HepG2 (cell line): ENCODE measurements around the gene ACACB. TPM values are rescaled to one million over a fixed set of nuclear protein-coding genes. Genes with fewer than 3 reads are reported as not detected.

Source experiments
- ATAC-seq: fragments of 200-7000 bp; cut with Tn5 transposase; 3 replicates; pipeline ENCODE4 v1.9.1; 2020; ENCODE audit warnings: mild to moderate bottlenecking, moderate library complexity
- BruUV-seq: library from RNA; stranded (reverse); fragments of 400-500 nt; replicated peaks from 2 replicates; lab custom pipeline; 2021; lab: Mats Ljungman, UMichigan
- CTCF ChIA-PET: fragments of 300-600 bp; formaldehyde crosslinking; extraction: SDS; loops from one replicate; lab custom pipeline; 2021; ENCODE audit warnings: low total read pairs, inconsistent platforms, low intra/inter-chr PET ratio; lab: Yijun Ruan, JAX
- POLR2A ChIA-PET: fragments of 350-600 bp; sonication (Branson Sonifier 250); formaldehyde crosslinking; loops from one replicate; lab custom pipeline; 2020; ENCODE audit warnings: antibody characterized with exemption, inconsistent platforms; lab: Yijun Ruan, JAX
- DNase-seq: peaks from one replicate; pipeline ENCODE4 v3.0.0-alpha.2; 2015; ENCODE audit warnings: low spot score
- FAIRE-seq: peaks from 3 replicates; lab custom pipeline; 2011; peaks lifted over from hg19 to GRCh38; lab: Jason Lieb, UNC
- H2AFZ ChIP-seq: one replicate; pipeline ENCODE4 v1.6.1; 2011; ENCODE audit warnings: low read length, inconsistent platforms
- H3K27ac ChIP-seq: fragments of 300-600 bp; 3 replicates; pipeline ENCODE4 v1.8.0; 2011; ENCODE audit warnings: mixed run types, mild to moderate bottlenecking, mixed read lengths, low read length, inconsistent platforms; ENCODE audit not compliant: insufficient read depth; ENCODE audit errors: extremely low read length
- H3K27me3 ChIP-seq, 2 experiments: fragments of 200-600 bp in 1 of 2; 2 replicates in 1 of 2; 3 replicates in 1 of 2; pipeline versions ENCODE4 v1.6.0 to v1.8.0; 2011; ENCODE audit warnings: low read length in 2 of 2, mild to moderate bottlenecking in 2 of 2, moderate library complexity in 2 of 2, inconsistent platforms in 1 of 2; ENCODE audit not compliant: insufficient read depth in 2 of 2, control insufficient read depth in 1 of 2
- H3K36me3 ChIP-seq, 2 experiments: fragments of 200-600 bp in 1 of 2; replicated peaks in 1 of 2; 2 replicates in 1 of 2; 3 replicates in 1 of 2; pipeline versions ENCODE4 v1.5.1 to v1.8.0; 2011; ENCODE audit warnings: low read length in 2 of 2, inconsistent platforms in 1 of 2; ENCODE audit not compliant: insufficient read depth in 2 of 2, control insufficient read depth in 1 of 2
- H3K4me1 ChIP-seq: 2 replicates; pipeline ENCODE4 v1.5.1; 2012; ENCODE audit warnings: low read length, inconsistent platforms; ENCODE audit not compliant: insufficient read depth
- H3K4me2 ChIP-seq: 2 replicates; pipeline ENCODE4 v1.6.0; 2011; ENCODE audit warnings: low read depth, low read length, inconsistent platforms
- H3K4me3 ChIP-seq, 3 experiments: fragments of 200-600 bp in 1 of 3; sonication (generic), shearing (Covaris generic) in 1 of 3; replicated peaks in 1 of 3; 2 replicates each; pipeline ENCODE4 v1.5.1; 2011 to 2016; ENCODE audit warnings: low read length in 3 of 3, inconsistent platforms in 2 of 3, low read depth in 2 of 3, mild to moderate bottlenecking in 2 of 3, control low read depth in 1 of 3, mixed read lengths in 1 of 3; ENCODE audit not compliant: insufficient read depth in 1 of 3
- H3K79me2 ChIP-seq: one replicate; pipeline ENCODE4 v1.6.1; 2011; ENCODE audit warnings: low read length, inconsistent platforms; ENCODE audit not compliant: insufficient read depth
- H3K9ac ChIP-seq: 2 replicates; pipeline ENCODE4 v1.6.0; 2011; ENCODE audit warnings: mild to moderate bottlenecking, low read depth, low read length, inconsistent platforms; ENCODE audit not compliant: insufficient read depth
- H3K9me3 ChIP-seq: 2 replicates; pipeline ENCODE4 v1.5.1; 2012; ENCODE audit warnings: mild to moderate bottlenecking, low read length
- H4K20me1 ChIP-seq: 2 replicates; pipeline ENCODE4 v1.6.0; 2011; ENCODE audit warnings: inconsistent platforms, mild to moderate bottlenecking, low read length, moderate library complexity; ENCODE audit not compliant: insufficient read depth
- ATRX ChIP-seq: sonication (generic); formaldehyde crosslinking; IDR thresholded peaks from 2 replicates; pipeline ENCODE4 v1.4.0; 2020; ENCODE audit warnings: missing genetic modification reagents, borderline replicate concordance
- CTCF ChIP-seq: sonication (generic); formaldehyde crosslinking; IDR thresholded peaks from 2 replicates; pipeline ENCODE4 v1.5.0; 2020; ENCODE audit warnings: mild to moderate bottlenecking, missing genetic modification reagents, moderate library complexity
- GATAD2A ChIP-seq: IDR thresholded peaks from 2 replicates; pipeline ENCODE4 v1.6.1; 2016
- HES4 ChIP-seq: sonication (generic); formaldehyde crosslinking; IDR thresholded peaks from 2 replicates; pipeline ENCODE4 v1.9.0; 2021; ENCODE audit warnings: mild to moderate bottlenecking, missing genetic modification reagents, borderline replicate concordance
- KDM4B ChIP-seq: sonication (generic); formaldehyde crosslinking; IDR thresholded peaks from 2 replicates; pipeline ENCODE4 v1.4.0; 2020; ENCODE audit warnings: missing genetic modification reagents
- KLF9 ChIP-seq: IDR thresholded peaks from 2 replicates; pipeline ENCODE4 v1.6.1; 2016; ENCODE audit warnings: low read depth
- MAFK ChIP-seq, 2 experiments: IDR thresholded peaks in 1 of 2; conservative IDR thresholded peaks in 1 of 2; 2 replicates each; pipeline ENCODE4 v1.6.1; 2011; ENCODE audit warnings: improper control_type of control experiment in 2 of 2, low read length in 2 of 2
- NR3C1 ChIP-seq: sonication (generic); formaldehyde crosslinking; IDR thresholded peaks from 2 replicates; pipeline ENCODE4 v1.4.0; 2020; ENCODE audit warnings: missing genetic modification reagents
- PRMT3 ChIP-seq: sonication (generic); formaldehyde crosslinking; IDR thresholded peaks from 2 replicates; pipeline ENCODE4 v1.8.1; 2022; ENCODE audit warnings: low read depth, mild to moderate bottlenecking, moderate library complexity, missing genetic modification reagents, borderline replicate concordance
- U2AF2 ChIP-seq: fragments of 200-400 bp; formaldehyde crosslinking; IDR thresholded peaks from 2 replicates; pipeline ENCODE4 v1.6.1; 2017; ENCODE audit warnings: low read depth, mild to moderate bottlenecking, low read length
- ZBTB26 ChIP-seq: IDR thresholded peaks from 2 replicates; pipeline ENCODE4 v1.6.1; 2016; ENCODE audit warnings: missing compliant biosample characterization, missing genetic modification reagents, borderline replicate concordance
- ZNF121 ChIP-seq: sonication (generic); formaldehyde crosslinking; IDR thresholded peaks from 2 replicates; pipeline ENCODE4 v1.5.0; 2020; ENCODE audit warnings: mild to moderate bottlenecking, missing genetic modification reagents
- ZNF138 ChIP-seq: sonication (generic); formaldehyde crosslinking; IDR thresholded peaks from 2 replicates; pipeline ENCODE4 v1.5.0; 2020; ENCODE audit warnings: mild to moderate bottlenecking, low read depth, missing genetic modification reagents
- ZNF792 ChIP-seq: IDR thresholded peaks from 2 replicates; pipeline ENCODE4 v1.6.1; 2016
- ZNF883 ChIP-seq: sonication (generic); formaldehyde crosslinking; IDR thresholded peaks from 2 replicates; pipeline ENCODE4 v1.5.1; 2020; ENCODE audit warnings: mild to moderate bottlenecking, missing genetic modification reagents; ENCODE audit errors: not compliant biosample characterization
- WGBS: methylation state at CpG from one replicate; pipeline ENCODE4 v1.1.6; 2017; ENCODE audit warnings: low lambda C conversion rate; 5-methylcytosine and 5-hydroxymethylcytosine counted together
- in situ Hi-C: cut with HindIII; loops from 2 replicates; pipeline ENCODE4 v1.10.0; 2017; ENCODE audit warnings: low pct_unique_long_range_greater_than_20kb; ENCODE audit not compliant: extremely low pct_ligation_motif_present
- intact Hi-C: fragments of 100-400 bp; cut with micrococcal nuclease; formaldehyde crosslinking; loops from one replicate; pipeline ENCODE4 v1.10.0; 2022; ENCODE audit not compliant: unreplicated experiment
- polyA plus RNA-seq, 8 experiments: library from polyadenylated mRNA; depleted of rRNA in 3 of 8; stranded (reverse) in 7 of 8; unstranded in 1 of 8; fragments of >200 nt; fragmentation: Illumina TruSeq in 4 of 8; extraction: Trizol in 4 of 8; gene quantifications; 2 replicates each; pipeline versions ENCODE4 v1.2.1 to v1.2.3, GENCODE V29; 2011 to 2016; ENCODE audit warnings: low read depth in 4 of 8, missing spikeins in 1 of 8, mixed read lengths in 1 of 8; ENCODE audit not compliant: insufficient read depth in 1 of 8
- total RNA-seq, 5 experiments: library from RNA; depleted of rRNA; stranded (reverse); fragments of >200 nt; fragmentation: Illumina TruSeq; extraction: Trizol; gene quantifications; 2 replicates each; pipeline ENCODE4 v1.2.3, GENCODE V29; 2016; ENCODE audit warnings: low read depth in 1 of 5
- TF ChIP-seq, protein P1 (sequence below): sonication (generic); formaldehyde crosslinking; IDR thresholded peaks from 2 replicates; pipeline ENCODE4 v1.5.1; 2020; ENCODE audit warnings: missing genetic modification reagents, mild to moderate bottlenecking, borderline replicate concordance
- TF ChIP-seq, protein P2 (sequence below): sonication (generic); formaldehyde crosslinking; IDR thresholded peaks from 2 replicates; pipeline ENCODE4 v1.4.0; 2020; ENCODE audit warnings: missing genetic modification reagents, borderline replicate concordance

The ACACB gene
- total and polyA plus RNA-seq, 2 of the 13 experiments (the other 11 are each of a cell fraction or from before 2014, with no cell fraction given) = 6.2 to 8.6 TPM

DNA sequence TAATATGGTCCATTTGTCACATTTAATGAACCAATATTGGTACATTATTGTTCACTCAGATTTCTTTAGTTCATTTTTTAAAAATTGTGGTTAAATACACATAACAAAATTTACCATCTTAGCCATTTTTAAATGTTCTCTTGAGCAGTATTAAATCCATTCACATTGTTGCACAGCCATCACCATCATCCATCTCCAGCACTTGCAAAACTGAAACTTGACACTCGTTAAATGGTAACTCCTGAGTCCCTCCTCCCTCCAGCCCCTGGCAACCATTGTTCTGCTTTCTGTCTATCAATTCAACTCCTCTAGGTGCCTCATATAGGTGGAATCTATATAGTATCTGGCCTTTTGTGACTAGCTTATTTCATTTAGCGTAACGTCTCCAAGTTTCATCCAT, 86.4 kb downstream of the ACACB start:
- Histone ChIP-seq H2AFZ (no peak overlapping the region), H3K4me2 (no peak overlapping the region), H3K4me1 (peaks cover 20% of the 10 kb centered on the region), H3K27ac (no peak overlapping the region), H3K79me2 (no peaks in the 10 kb centered on the region), H3K27me3 (no peaks in the 10 kb centered on the region), H3K9me3 (no peaks in the 10 kb centered on the region), H4K20me1 (0 out of 2 replicates have a peak, but pooled peaks cover 2% of the 10 kb centered on the region), H3K36me3 (peaks cover 2 to 25% of the 10 kb centered on the region in 2 experiments; a peak in 3 of 5 replicates), H3K4me3 (no peak overlapping the region), H3K9ac (no peak overlapping the region)
- CTCF ChIA-PET = no interaction called here
- no peak for TF ChIP-seq ZNF792 (CRISPR knock-in tag)
- TF ChIP-seq, protein P1, sequence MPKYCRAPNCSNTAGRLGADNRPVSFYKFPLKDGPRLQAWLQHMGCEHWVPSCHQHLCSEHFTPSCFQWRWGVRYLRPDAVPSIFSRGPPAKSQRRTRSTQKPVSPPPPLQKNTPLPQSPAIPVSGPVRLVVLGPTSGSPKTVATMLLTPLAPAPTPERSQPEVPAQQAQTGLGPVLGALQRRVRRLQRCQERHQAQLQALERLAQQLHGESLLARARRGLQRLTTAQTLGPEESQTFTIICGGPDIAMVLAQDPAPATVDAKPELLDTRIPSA (CRISPR knock-in tag) = no peak
- TF ChIP-seq, protein P2, sequence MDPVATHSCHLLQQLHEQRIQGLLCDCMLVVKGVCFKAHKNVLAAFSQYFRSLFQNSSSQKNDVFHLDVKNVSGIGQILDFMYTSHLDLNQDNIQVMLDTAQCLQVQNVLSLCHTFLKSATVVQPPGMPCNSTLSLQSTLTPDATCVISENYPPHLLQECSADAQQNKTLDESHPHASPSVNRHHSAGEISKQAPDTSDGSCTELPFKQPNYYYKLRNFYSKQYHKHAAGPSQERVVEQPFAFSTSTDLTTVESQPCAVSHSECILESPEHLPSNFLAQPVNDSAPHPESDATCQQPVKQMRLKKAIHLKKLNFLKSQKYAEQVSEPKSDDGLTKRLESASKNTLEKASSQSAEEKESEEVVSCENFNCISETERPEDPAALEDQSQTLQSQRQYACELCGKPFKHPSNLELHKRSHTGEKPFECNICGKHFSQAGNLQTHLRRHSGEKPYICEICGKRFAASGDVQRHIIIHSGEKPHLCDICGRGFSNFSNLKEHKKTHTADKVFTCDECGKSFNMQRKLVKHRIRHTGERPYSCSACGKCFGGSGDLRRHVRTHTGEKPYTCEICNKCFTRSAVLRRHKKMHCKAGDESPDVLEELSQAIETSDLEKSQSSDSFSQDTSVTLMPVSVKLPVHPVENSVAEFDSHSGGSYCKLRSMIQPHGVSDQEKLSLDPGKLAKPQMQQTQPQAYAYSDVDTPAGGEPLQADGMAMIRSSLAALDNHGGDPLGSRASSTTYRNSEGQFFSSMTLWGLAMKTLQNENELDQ (CRISPR knock-in tag) = no peak
- TF ChIP-seq ZNF138 (CRISPR knock-in tag) = no peak
- no peak for TF ChIP-seq NR3C1 (CRISPR knock-in tag)
- no peak for TF ChIP-seq GATAD2A (CRISPR knock-in tag)
- TF ChIP-seq HES4 (CRISPR knock-in tag) = no peak
- TF ChIP-seq PRMT3 = no peak
- TF ChIP-seq ATRX = no peak
- no peak for TF ChIP-seq ZNF883
- no peak for TF ChIP-seq CTCF
- no peak for TF ChIP-seq U2AF2
- no peak for TF ChIP-seq KLF9 (CRISPR knock-in tag)
- no peak for TF ChIP-seq MAFK (conservative IDR thresholded peaks at IDR 0.05 in 1 of 2, IDR thresholded peaks at IDR 0.05 in 1 of 2; ENCODE audit: low read length in 2 of 2)
- TF ChIP-seq KDM4B = no peak
- no peak for TF ChIP-seq ZNF121 (CRISPR knock-in tag)
- no peak for TF ChIP-seq ZBTB26
- DNase-seq (no peak), FAIRE-seq (no peak), ATAC-seq (no peak)
- WGBS = 97% methylated on average over 3 of the region's 3 CpGs
- BruUV-seq = no TSS peak
- POLR2A ChIA-PET = no interaction called here
- in situ Hi-C loops (no loop called here), intact Hi-C loops (no loop called here)
